ENCODE results near the gene MAPK4. TPM values are rescaled to one million over a fixed set of nuclear protein-coding genes. Genes with fewer than 3 reads are reported as not detected.
A peak's percentile ranks its signal among the peaks of the same experiment; 100 is the strongest.
"Not testable (repeated sequence)": the region's sequence is repeated elsewhere in the genome, so short reads cannot be mapped to it uniquely, and the experiment has no call there.

Gene MAPK4
- 30.3 TPM for total RNA-seq

DNA sequence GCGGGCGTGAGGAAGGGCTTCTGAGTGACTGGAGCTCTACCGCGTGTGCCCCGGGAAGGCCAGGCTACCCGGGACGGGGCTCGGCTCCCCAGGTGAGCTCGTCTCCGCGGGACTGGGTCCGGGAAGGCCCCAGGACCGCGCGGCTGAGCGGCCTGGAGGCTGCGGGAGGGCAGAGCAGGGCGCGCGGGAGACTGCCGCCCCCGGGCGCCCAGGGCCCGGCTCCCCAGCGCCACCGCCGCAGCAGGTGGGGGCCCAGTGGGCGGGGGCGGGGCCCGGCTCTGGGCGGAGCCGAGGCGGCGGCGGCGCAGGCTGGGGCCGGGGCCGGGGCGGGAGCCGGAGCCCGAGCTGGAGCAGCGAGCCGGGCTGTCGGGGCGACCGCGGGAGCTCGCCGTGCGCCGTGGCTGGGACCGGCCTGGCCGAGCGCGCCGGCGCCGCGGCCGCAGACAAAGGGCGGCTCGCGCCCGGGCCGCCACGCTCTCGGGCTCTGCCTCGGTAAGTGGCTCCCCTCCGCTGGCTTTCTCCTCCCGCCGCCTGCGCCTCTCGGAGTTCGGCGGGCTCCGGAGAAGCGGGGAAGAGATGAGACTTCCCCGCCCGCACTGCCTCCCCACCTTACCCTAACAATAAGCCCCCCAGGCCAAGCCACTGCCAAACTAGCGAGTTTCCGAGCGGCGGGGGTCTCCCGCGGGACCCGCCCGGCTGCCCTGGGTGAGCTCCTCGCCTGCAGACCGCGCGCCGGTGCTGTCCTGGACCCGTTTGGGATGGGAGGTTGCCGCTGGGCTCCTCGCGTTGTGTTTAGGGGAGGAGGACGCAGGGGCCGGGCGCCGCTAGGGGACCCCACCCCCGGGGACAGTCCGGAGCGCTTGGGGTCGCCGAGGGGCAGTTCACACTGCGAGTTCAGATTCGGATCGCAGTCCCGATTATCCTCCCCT is at the start of gene MAPK4:
Gene MAPK4, plus strand, starts transcription at position 336 of the 929 bp plus-strand sequence. CDS start 103,872 bp downstream, outside the sequence.
- DNase-seq: no peak

DNA sequence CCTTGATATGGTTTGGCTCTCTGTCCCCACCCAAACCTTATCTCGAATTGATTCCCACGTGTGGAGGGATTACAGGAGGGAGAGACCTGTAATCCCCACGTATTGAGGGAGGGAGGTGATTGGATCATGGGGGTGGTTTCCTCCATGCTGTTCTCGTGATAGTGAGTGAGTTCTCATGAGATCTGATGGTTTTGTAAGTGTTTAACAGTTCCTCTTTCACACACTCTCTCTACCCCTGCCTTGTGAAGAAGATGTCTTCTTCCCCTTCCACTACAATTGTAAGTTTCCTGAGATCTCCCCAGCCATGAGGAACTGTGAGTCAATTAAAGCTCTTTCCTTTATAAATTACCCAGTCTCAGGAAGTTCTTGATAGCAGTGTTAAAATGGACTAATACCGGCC is 42.6 kb upstream of the MAPK4 start:
- not testable (repeated sequence) for DNase-seq

DNA sequence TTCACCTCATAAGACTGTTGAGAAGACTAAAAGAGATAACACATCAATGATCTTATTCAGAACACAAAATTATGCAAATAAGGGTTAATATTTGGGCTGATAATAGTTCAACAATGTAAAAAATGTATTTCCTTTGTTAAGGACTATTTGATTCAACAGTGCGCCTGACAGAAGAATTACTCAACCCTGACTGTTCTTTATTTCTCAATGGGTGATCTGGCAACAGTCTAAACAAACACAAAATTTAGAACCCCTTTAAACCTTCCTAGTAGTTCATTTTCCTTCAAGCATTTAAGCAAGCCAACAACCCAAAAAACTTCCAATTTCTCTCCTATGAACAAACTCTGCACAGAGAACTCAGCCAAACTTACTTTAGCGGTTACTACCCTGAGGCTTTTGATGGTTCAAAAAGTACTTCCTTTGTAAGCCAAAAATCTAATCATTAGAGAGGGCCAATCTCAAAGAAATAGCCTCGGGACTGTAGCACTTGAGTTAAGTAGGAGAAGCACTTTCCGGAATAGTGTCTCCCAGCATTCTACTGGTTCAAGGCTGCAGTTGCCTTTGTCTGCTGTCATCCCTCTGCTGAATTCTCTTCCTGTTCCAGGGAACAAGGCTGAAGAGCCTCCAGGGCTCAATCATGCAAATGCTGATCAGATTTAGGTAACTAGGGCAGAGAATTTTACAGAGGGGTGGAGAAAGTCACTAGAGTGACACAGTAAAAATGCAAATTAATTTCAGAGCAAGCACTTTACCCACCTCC is 40.9 kb upstream of the MAPK4 start:
- DNase-seq: no peak

DNA sequence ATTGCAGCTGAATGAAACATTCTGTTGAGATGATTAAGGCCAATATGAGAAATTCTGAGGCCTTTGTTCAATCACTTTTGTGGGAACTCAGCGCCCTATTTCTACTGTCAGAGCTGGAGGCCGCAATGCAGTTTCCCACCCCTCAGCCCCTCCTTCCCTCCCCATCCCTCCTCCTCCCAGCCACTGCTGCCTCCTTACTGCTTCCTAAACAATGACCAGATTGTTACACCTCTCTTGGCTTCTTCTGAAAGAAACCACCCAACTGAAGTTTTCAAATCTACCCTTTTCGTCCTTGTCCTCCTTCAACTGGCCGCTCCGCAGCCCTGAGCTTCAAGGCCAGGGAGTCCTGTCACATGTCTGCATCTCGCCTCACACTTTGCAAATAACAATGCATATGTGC is 36.7 kb upstream of the MAPK4 start:
- DNase-seq: peak; percentile 16

DNA sequence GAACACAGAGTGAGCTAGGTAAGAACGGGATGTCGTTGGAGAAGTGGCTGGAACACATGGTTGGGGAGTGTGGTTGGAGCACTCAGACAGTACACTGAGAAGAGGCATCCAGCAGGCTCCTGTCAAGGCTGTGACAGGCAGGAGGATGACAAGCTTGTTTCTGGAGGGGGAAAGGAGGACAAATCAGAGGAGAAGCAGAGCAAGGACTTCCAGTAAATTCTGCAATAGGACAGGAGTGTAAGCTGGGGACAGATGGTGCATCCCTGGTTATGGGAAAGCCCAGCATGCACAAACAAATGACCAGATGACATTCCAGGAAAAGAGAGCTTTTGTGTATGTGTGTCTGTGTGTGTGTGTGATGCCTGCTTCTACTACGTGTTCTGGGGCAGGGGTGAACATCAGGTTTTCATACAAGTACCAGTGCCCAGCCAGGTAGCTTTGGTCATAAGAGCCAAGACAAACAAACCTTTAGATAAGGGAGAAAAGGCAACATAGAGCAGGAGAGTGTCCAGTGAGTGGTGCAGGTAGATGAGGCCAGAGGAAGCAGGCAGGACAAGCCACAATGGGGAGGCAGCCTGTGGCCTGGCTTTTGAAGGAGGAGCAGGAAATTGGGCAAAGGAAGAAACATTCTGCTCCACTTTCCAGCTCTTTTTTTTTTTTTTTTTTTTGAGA is 32.1 kb upstream of the MAPK4 start:
- no peak for DNase-seq

DNA sequence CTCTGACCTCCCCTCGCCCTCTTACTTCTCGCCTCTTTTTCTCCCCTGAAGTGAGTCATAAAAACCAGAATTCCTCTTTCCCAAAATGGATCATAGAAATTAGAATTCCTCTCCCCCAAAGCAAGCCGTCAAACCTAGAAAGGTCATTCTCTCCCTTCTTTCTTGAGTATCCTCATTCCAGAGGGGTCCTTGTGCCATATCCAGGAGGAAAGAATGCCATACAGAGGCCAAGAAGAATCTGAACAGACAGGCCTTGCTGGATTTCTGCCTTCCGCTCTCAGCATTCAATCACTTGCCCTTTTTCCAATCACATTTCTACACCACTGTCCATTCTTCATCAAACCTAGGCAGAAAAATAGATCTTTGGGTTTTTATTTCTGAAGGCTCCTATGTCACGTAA is 31.1 kb upstream of the MAPK4 start:
- no peak for DNase-seq

DNA sequence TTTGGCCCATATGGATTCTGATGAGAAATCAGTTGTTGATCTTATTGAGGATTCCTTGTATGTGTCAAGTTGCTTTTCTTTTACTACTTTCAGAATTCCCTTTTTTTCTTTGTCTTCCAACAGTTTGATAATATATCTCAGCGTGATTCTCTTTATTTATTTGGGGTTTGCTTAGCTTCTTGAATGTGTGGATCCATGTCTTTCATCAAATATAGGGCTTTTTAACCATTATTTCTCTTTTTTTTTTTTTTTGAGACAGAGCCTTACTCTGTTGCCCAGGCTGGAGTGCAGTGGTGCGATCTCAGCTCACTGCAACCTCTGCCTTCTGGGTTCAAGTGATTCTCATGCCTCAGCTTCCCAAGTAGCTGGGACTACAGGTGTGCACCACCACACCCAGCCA is 26.1 kb upstream of the MAPK4 start:
- DNase-seq: not testable (repeated sequence)

DNA sequence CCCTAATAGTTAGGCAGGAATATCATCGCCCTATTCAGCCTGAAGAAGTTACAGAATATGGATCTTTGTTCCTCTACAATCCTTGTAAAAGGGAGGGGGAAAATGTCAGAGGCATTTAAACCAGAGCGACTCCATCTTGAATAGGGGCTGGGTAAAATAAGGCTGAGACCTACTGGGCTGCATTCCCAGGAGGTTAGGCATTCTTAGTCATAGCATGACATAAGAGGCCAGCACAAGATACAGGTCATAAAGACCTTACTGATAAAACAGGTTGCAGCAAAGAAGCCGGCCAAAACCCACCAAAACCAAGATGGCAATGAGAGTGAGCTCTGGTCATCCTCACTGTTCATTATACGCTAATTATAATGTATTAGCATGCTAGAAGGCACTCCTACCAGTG is 15.4 kb upstream of the MAPK4 start:
- not testable (repeated sequence) for DNase-seq

DNA sequence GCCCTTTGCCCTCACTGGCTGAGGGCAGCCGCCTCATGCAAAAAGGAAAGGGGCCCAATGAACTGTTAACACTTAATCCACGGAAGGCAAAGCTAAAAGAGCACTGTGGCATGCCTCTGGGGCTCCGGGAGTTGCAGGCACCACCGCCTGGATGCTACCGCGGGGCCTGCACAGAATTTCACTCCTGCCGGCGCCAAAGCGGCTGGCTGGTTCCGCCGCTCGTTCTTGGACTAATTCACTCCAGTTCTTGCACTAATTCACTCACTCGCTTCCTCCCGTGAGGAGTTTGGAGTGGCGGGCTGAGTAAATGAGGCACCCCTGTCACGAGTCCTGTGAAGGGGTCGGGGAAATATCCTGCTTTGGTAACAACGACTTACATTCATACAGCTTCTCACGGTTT is 14.0 kb upstream of the MAPK4 start:
- DNase-seq: no peak

DNA sequence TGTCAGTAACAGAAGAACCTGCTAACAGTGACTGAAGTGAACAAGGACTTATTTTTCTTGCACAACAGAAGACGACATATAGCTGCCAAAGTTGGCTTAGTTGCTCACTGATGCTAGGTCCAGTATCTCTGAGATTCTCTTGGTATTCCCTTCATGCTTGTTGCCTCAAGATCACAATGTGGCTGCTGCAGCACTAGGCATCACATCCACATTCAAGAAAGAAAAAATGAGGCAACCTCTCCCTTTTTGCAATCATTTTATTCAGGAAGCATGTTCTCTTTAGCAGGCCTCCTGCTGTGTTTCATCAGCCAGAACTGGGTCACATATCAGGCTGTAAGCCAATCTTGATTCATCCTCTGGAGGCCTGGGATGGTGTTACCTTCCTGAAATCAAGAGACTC is 11.7 kb upstream of the MAPK4 start:
- no peak for DNase-seq

DNA sequence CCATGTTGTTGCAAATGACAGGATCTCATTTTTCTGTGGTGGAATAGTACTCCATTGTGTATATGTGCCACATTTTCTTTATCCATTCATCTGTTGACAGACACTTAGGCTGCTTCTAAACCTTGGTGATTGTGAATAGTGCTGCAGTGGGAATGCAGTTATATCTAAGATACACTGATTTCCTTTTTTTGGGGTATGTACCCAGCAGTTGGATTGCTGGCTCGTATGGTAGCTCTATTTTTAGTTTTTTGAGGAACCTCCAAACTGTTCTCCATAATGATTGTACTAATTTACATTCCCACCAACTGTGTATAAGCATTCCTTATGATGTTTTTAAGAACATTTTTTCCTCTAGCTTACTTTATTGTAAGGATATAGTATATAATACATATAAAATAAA is 8.2 kb upstream of the MAPK4 start:
- DNase-seq: not testable (repeated sequence)

DNA sequence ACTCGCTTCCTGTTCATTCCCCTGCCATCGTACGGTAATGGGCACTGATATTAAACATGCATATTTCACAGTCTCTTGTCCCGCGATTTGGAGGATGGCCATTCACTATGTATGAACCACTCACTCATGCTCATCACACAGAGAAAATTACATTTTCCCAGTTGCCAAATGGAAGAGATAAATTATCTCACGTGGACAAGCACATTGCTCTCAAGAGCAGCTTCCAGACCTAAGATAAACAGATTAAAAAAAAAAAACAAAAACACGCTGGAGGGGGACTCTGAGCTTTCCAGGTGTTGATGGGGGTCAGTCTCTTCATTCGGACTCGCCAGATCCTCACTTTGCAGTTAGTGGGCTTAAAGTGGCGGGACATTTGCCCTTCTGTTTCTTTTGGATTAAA is 1.7 kb upstream of the MAPK4 start:
- DNase-seq: no peak

DNA sequence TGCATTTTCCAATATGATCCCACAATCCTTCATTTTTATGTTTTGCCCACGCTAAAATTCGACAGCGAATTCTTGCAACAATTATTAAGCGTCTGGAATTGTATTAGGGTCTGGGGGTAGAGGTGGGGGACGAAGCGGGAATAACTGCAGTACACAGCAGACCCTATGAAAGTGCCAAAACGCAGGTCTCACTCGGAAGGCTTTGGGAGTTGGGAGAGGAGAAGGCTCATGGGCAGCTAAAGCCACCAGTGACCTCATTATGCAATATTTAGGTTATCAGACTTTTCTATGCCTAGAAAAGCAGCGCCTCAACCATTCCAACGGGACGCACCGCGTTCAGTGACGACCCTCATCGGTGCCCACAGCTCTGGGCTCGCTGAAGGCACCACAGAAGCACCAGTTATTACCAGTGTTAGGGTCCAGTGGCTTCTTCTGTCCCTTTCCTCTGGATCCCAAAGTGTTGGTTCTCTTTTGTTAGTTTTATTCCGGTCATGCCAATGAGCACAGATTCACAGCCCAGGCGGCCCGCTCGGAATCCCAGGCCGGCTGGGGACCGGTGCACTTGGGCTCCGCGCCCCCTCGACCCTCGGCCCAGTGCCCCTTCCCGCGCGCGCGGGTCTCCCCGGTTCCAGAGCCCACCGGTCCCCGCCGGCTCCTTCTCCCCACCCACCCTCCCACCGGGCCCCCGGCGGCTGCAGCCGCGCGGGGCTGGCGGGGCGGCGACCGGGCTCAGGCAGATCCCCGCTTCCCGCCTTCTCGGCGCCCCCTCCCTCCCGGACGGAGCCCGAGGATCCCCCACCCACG is 737 bp upstream of the MAPK4 start:
- DNase-seq: no peak

DNA sequence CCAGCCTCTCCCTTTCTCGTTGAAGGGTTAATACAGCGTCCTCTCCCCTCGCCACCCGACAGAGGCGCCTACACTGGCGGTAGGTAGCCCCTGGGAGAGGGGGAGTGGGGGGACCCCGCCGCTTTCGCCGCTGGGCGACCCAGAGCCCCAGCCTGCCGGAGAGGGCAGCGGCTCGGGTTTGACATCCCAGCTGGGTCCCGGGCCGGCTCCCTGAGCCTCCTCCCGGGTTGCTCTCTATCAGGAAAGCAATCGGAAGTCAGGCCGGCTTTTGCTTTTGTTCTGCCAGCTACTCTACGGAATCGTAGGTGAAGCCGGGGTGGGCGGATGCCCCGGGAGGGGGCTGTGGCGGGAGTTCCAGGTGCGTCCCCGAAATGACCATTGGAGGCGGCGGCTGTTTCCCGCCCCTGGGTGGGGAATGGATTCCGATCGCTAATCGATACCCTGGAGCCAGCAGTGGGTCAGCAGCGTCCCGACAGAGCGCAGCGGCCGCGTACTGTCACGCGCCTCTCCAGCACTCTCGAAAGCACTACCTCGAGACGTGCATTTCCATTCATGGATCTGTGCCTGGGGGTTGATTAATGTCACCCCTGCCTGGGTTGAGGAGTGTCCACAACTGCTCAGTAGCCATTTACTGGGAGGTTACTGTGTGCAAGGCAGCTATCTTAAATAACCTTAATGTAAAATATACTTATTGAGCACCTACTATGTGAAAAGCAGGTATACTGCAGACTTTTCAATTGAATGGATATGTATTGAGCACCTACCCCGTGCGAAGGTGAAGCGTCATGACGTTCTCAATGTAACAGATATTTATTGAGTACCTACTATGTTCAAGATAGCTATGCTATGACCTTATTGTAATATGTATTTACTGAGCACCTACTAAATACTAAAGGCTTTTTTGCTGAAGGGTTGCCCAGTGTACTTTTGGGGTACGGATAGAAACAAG is 1.1 kb downstream of the MAPK4 start:
- no peak for DNase-seq

DNA sequence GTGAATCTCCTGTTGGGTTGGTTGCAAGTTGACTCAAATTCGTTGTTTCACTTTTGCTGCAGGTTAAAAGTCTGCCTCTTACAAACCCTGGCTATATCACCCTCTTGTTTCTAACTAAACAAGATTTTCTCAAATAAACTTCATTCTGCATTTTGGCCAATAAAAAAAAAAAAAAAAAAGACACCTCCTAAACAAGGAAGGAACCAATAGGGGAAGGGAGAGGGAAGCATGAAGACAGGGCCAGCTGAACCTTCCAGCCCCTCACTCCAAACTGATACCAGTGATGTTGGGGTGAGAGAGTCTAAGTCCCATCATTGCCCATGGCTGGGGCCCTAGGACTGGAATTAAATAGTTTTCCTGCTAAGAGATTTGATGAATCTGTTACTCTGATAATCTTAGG is 2.4 kb downstream of the MAPK4 start:
- not testable (repeated sequence) for DNase-seq

DNA sequence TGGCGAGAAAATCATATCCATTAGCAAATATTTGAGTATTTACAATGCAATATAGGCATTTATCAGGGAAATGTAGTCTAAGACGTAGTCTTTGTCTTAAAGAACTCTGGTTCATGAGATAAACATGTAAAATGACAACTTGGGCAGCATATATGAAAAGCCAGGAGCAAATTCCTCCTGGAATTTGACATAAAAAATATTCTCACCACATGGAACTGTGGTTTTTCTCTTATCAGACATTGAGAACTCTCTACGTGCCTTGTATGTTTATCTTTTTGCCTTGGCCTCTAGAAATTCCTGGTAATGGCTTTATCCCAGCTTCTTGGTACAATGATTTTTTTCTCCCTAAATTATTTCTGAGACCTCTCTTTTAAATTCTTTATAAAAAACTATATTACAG is 2.8 kb downstream of the MAPK4 start:
- no peak for DNase-seq

DNA sequence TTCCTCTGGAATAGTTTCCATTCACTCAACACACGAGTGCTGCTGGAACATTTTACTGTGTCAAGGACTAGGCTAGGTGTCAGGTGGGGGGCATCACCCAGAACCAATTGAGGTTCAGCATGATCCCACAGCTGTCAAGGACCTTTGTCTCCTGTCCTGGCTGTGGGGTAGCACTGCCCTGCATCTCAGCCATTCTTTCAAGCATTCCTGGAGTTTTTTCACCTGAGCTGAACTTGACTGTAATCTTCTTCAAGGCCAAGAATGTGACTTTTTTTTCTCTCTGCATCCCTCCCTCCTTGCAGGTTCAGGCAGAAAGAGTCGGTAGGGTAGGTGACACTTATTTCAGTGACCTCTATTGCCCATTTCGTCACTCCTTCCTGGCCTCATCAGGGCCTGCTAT is 3.5 kb downstream of the MAPK4 start:
- no peak for DNase-seq

DNA sequence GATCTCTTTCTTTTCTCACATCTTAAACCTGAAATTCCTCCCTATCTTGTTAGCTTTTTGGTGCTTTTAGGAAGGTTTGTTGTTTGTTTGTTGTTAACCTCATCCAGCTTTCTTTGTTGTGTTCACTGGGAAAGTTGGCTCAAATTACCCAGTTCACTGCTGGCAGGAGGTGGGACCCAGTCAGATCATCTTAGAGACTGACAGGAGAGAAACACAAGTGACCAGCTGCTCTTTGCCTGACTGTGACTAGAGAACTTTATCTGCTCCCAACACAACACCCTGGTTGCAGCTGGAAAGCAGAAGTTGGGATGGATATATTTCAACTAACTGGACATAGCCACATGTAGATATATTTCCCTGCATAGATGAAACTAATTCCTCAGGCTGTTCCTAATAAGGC is 10.0 kb downstream of the MAPK4 start:
- DNase-seq: no peak

DNA sequence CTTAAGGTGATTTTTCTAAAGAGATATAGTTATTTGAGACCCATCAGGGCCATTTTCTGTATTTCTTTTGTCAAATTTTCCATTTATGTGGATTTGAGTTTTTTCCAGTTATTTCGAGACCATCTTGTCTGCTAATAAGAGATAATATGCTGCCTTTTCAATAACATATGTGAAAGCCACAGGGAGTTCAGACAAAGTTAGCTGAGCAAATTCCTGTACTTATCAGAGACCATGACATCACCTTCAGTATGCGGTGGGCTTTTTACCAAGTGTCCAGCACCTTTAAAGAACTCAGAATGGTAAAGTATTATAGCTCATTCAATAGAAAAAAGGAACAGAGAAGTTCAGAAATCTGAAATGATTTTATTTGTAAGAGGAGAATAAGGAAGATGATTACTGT is 11.7 kb downstream of the MAPK4 start:
- no peak for DNase-seq

DNA sequence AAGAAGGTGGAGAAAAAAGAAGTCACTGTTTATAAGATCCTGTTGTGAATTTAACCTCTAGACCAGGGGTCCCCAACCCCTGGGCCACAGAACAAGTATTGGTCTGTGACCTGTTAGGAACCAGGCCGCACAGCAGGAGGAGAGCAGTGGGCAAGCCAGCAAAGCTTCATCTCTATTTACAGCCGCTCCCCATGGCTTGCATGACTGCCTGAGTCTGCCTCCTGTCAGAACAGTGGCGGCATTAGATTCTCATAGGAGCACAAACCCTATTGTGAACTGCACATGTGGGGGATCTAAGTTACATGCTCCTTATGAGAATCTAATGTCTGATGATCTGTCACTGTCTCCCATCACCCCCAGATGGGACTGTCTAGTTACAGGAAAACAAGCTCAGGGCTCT is 13.3 kb downstream of the MAPK4 start:
- not testable (repeated sequence) for DNase-seq

DNA sequence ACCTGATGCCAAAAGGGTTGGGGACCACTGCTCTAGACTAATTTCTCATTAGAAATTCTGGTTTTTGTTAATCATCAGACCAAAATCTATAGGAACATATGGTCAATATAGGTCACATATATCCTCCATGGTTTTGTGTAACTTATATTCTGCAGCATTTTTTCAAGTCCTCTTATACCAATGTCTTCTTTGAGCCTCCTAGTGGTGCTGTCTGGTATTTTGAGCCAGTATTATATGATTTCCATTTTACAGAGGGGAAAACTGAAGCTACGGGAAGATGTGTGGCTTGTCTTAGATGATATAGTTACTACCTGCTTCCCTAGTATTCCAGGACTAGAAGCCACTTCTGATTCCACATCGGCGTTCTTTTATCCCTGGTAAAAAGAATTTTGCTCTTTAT is 13.8 kb downstream of the MAPK4 start:
- no peak for DNase-seq

Measured in occipital lobe (tissue), 2 donors.